Ovary (tissue), 3 donors: ENCODE data around the gene ZNF174.

Experiments used
- EP300 ChIP-seq: sonication (generic); formaldehyde crosslinking; IDR thresholded peaks from one replicate; pipeline ENCODE4 v1.6.1; 2017; ENCODE audit warnings: antibody characterized with exemption
- POLR2A ChIP-seq: fragments of 450-650 bp; IDR thresholded peaks from one replicate; pipeline ENCODE4 v1.6.1; 2017; ENCODE audit warnings: antibody characterized with exemption, mild to moderate bottlenecking, moderate library complexity
- TF ChIP-seq, protein P1 (sequence below), 3 donors: fragments of 450-650 bp in 2 of 3; fragments of 200-600 bp in 1 of 3; IDR thresholded peaks; one replicate each; pipeline versions ENCODE4 v1.5.1 to v1.8.0; 2016 to 2022; ENCODE audit warnings: antibody characterized with exemption in 3 of 3, mild to moderate bottlenecking in 1 of 3
- donor health status: DM: no; HTN: no; CAD: no.

DNA sequence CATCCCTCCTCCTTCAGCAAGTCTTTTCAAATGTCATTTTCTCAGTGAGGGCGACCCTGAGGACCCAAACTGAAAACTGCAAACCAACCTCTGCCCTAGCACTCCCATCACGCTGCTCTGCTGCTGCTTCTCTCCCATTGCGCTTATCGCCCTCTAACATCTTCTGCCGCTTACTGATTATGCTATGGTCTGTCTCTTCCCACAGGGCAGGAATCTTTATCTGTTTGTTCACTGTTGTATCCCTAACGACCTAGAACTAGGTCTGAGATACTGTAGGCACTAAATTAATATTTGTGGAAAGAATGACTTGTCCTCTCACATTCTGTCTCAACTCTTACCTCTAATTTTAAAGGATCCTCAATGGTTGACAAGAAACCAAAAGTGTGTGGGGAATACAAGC, 12.7 kb upstream of the ZNF174 start:
- TF ChIP-seq, protein P1, sequence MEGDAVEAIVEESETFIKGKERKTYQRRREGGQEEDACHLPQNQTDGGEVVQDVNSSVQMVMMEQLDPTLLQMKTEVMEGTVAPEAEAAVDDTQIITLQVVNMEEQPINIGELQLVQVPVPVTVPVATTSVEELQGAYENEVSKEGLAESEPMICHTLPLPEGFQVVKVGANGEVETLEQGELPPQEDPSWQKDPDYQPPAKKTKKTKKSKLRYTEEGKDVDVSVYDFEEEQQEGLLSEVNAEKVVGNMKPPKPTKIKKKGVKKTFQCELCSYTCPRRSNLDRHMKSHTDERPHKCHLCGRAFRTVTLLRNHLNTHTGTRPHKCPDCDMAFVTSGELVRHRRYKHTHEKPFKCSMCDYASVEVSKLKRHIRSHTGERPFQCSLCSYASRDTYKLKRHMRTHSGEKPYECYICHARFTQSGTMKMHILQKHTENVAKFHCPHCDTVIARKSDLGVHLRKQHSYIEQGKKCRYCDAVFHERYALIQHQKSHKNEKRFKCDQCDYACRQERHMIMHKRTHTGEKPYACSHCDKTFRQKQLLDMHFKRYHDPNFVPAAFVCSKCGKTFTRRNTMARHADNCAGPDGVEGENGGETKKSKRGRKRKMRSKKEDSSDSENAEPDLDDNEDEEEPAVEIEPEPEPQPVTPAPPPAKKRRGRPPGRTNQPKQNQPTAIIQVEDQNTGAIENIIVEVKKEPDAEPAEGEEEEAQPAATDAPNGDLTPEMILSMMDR (IDR thresholded peaks at IDR 0.05) = no peak
- TF ChIP-seq POLR2A (no peak), EP300 (no peak)
